Measurements from ENCODE around the gene TGFBR3L. TPM values are rescaled to one million over a fixed set of nuclear protein-coding genes. Genes with fewer than 3 reads are reported as not detected.
"Not testable (repeated sequence)": the region's sequence is repeated elsewhere in the genome, so short reads cannot be mapped to it uniquely, and the experiment has no call there.

TGFBR3L gene
- total RNA-seq, 1 experiment from 2014 or later = 1.7 TPM

GRCh38 chr19:7947939-7948338 is 33.3 kb downstream of the TGFBR3L start:
- Histone ChIP-seq H3K27me3 (ENCODE audit: control insufficient read depth, insufficient read depth, low read length) (no peaks in the 10 kb centered on the region), H3K36me3 (replicated peaks; ENCODE audit: control insufficient read depth, insufficient read depth, low read length) (no peaks in the 10 kb centered on the region), H3K4me3 (ENCODE audit: insufficient read depth, low read depth, low read length) (no peak overlapping the region)
- no peak for DNase-seq

- Histone ChIP-seq H3K36me3 (replicated peaks; ENCODE audit: control insufficient read depth, insufficient read depth, low read length) (no peaks in the 10 kb centered on the region), H3K4me3 (ENCODE audit: insufficient read depth, low read depth, low read length) (no peak overlapping the region), H3K27me3 (ENCODE audit: control insufficient read depth, insufficient read depth, low read length) (no peaks in the 10 kb centered on the region)
- no peak for DNase-seq
These were observed 38.4 kb downstream of the TGFBR3L start for GRCh38 chr19:7953060-7953459.

GRCh38 chr19:7953576-7953975 is 38.9 kb downstream of the TGFBR3L start:
- H3K36me3 ChIP-seq (replicated peaks; ENCODE audit: control insufficient read depth, insufficient read depth, low read length) = no peaks in the 10 kb centered on the region

GRCh38 chr19:7955696-7956095 is 41.1 kb downstream of the TGFBR3L start:
- peaks cover under 1% of the 10 kb centered on the region for H3K36me3 ChIP-seq (replicated peaks; ENCODE audit: control insufficient read depth, insufficient read depth, low read length)
- no peaks in the 10 kb centered on the region for H3K27me3 ChIP-seq (ENCODE audit: control insufficient read depth, insufficient read depth, low read length)
- H3K4me3 ChIP-seq (ENCODE audit: insufficient read depth, low read depth, low read length) = no peak overlapping the region
- no peak for DNase-seq

More at GRCh38 chr19:7953576-7953975, 38.9 kb downstream of the TGFBR3L start:
- H3K4me3 ChIP-seq (ENCODE audit: insufficient read depth, low read depth, low read length) = no peak overlapping the region
- DNase-seq = no peak
- no peaks in the 10 kb centered on the region for H3K27me3 ChIP-seq (ENCODE audit: control insufficient read depth, insufficient read depth, low read length)

- Histone ChIP-seq H3K4me3 (ENCODE audit: insufficient read depth, low read depth, low read length) (no peak overlapping the region), H3K36me3 (replicated peaks; ENCODE audit: control insufficient read depth, insufficient read depth, low read length) (peaks cover 20% of the 10 kb centered on the region), H3K27me3 (ENCODE audit: control insufficient read depth, insufficient read depth, low read length) (no peaks in the 10 kb centered on the region)
- DNase-seq = no peak
These were observed 44.6 kb downstream of the TGFBR3L start for GRCh38 chr19:7959211-7959610.

- H3K36me3 ChIP-seq (replicated peaks; ENCODE audit: control insufficient read depth, insufficient read depth, low read length) = peaks cover 26% of the 10 kb centered on the region
- H3K4me3 ChIP-seq (ENCODE audit: insufficient read depth, low read depth, low read length); DNase-seq; H3K27me3 ChIP-seq (ENCODE audit: control insufficient read depth, insufficient read depth, low read length): not testable (repeated sequence)
These were observed 46.5 kb downstream of the TGFBR3L start for GRCh38 chr19:7961082-7961481.

GRCh38 chr19:7961920-7962626 is 47.4 kb downstream of the TGFBR3L start:
- Histone ChIP-seq H3K36me3 (replicated peaks; ENCODE audit: control insufficient read depth, insufficient read depth, low read length) (peaks cover 30% of the 10 kb centered on the region), H3K4me3 (ENCODE audit: insufficient read depth, low read depth, low read length) (no peak overlapping the region), H3K27me3 (ENCODE audit: control insufficient read depth, insufficient read depth, low read length) (no peaks in the 10 kb centered on the region)
- DNase-seq = no peak

GRCh38 chr19:7962644-7963268 is 48.1 kb downstream of the TGFBR3L start:
- Histone ChIP-seq H3K27me3 (ENCODE audit: control insufficient read depth, insufficient read depth, low read length) (no peaks in the 10 kb centered on the region), H3K4me3 (ENCODE audit: insufficient read depth, low read depth, low read length) (no peak overlapping the region), H3K36me3 (replicated peaks; ENCODE audit: control insufficient read depth, insufficient read depth, low read length) (peaks cover 32% of the 10 kb centered on the region)
- no peak for DNase-seq

GRCh38 chr19:7963566-7963965 is 48.9 kb downstream of the TGFBR3L start:
- no peaks in the 10 kb centered on the region for H3K27me3 ChIP-seq (ENCODE audit: control insufficient read depth, insufficient read depth, low read length)
- DNase-seq = no peak
- H3K4me3 ChIP-seq (ENCODE audit: insufficient read depth, low read depth, low read length) = no peak overlapping the region
- peaks cover 38% of the 10 kb centered on the region for H3K36me3 ChIP-seq (replicated peaks; ENCODE audit: control insufficient read depth, insufficient read depth, low read length)

GRCh38 chr19:7965259-7965841 is 50.7 kb downstream of the TGFBR3L start:
- H3K4me3 ChIP-seq (ENCODE audit: insufficient read depth, low read depth, low read length) = no peak overlapping the region
- H3K27me3 ChIP-seq (ENCODE audit: control insufficient read depth, insufficient read depth, low read length) = no peaks in the 10 kb centered on the region
- no peak for DNase-seq
- peaks cover 43% of the 10 kb centered on the region for H3K36me3 ChIP-seq (replicated peaks; ENCODE audit: control insufficient read depth, insufficient read depth, low read length)

GRCh38 chr19:7965921-7966665 is 51.5 kb downstream of the TGFBR3L start:
- no peaks in the 10 kb centered on the region for H3K27me3 ChIP-seq (ENCODE audit: control insufficient read depth, insufficient read depth, low read length)
- DNase-seq = no peak
- no peak overlapping the region for H3K4me3 ChIP-seq (ENCODE audit: insufficient read depth, low read depth, low read length)
- H3K36me3 ChIP-seq (replicated peaks; ENCODE audit: control insufficient read depth, insufficient read depth, low read length) = peaks cover 39% of the 10 kb centered on the region

- no peak for DNase-seq
- H3K36me3 ChIP-seq (replicated peaks; ENCODE audit: control insufficient read depth, insufficient read depth, low read length) = peaks cover 34% of the 10 kb centered on the region
- H3K27me3 ChIP-seq (ENCODE audit: control insufficient read depth, insufficient read depth, low read length) = no peaks in the 10 kb centered on the region
- no peak overlapping the region for H3K4me3 ChIP-seq (ENCODE audit: insufficient read depth, low read depth, low read length)
These were observed 53.6 kb downstream of the TGFBR3L start for GRCh38 chr19:7968008-7968795.

Measured in H7 (cell line).